Vagina (tissue), 2 donors: ENCODE data around the gene MRPL24. TPM values are rescaled to one million over a fixed set of nuclear protein-coding genes. Genes with fewer than 3 reads are reported as not detected.
A peak's percentile ranks its signal among the peaks of the same experiment; 100 is the strongest.

Experiments used
- DNase-seq, 2 donors: peaks; one replicate each; pipeline ENCODE4 v3.0.0-alpha.2; 2017; ENCODE audit errors: extremely low spot score in 2 of 2
- H3K27ac ChIP-seq: fragments of 200-600 bp; sonication (generic); one replicate; pipeline ENCODE4 v1.5.1; 2019
- H3K27me3 ChIP-seq: fragments of 200-600 bp; sonication (generic); one replicate; pipeline ENCODE4 v1.5.1; 2019
- H3K36me3 ChIP-seq, 2 donors: fragments of 200-600 bp; sonication (generic); one replicate each; pipeline ENCODE4 v1.5.1; 2017 to 2019
- H3K4me1 ChIP-seq: fragments of 200-600 bp; sonication (generic); one replicate; pipeline ENCODE4 v1.5.1; 2019
- H3K4me3 ChIP-seq, 2 donors: fragments of 200-600 bp; sonication (generic); 1 replicate in 1 of 2; 2 replicates in 1 of 2; pipeline ENCODE4 v1.5.1; 2016 to 2019
- H3K9me3 ChIP-seq: fragments of 200-600 bp; sonication (generic); one replicate; pipeline ENCODE4 v1.5.1; 2019
- CTCF ChIP-seq, 3 experiments: fragments of 450-650 bp in 2 of 3; fragments of 200-600 bp in 1 of 3; sonication (generic) in 1 of 3; IDR thresholded peaks; one replicate each; pipeline ENCODE4 v1.5.1; 2017 to 2019; ENCODE audit warnings: antibody characterized with exemption in 3 of 3, mild to moderate bottlenecking in 2 of 3, moderate library complexity in 2 of 3
- POLR2A ChIP-seq, 2 donors: fragments of 450-650 bp; IDR thresholded peaks; one replicate each; pipeline ENCODE4 v1.6.1; 2017; ENCODE audit warnings: antibody characterized with exemption in 2 of 2, mild to moderate bottlenecking in 2 of 2, moderate library complexity in 2 of 2
- POLR2AphosphoS5 ChIP-seq, 2 donors: sonication (generic); formaldehyde crosslinking; IDR thresholded peaks; one replicate each; pipeline ENCODE4 v1.9.0; 2017; ENCODE audit warnings: antibody characterized with exemption in 2 of 2, mild to moderate bottlenecking in 2 of 2, low read depth in 1 of 2; ENCODE audit not compliant: insufficient read depth in 1 of 2
- intact Hi-C: fragments of 100-400 bp; cut with DNase I; formaldehyde crosslinking; loops from one replicate; pipeline ENCODE4 v1.15.1; 2023
- total RNA-seq: library from RNA; depleted of rRNA; stranded (reverse); fragments of >200 nt; gene quantifications from one replicate; pipeline ENCODE4 v1.2.3, GENCODE V29; 2016

Gene MRPL24
- total RNA-seq, 1 donor from 2014 or later = 40.0 TPM

- no peak for TF ChIP-seq POLR2A (IDR thresholded peaks at IDR 0.05)
- TF ChIP-seq CTCF (IDR thresholded peaks at IDR 0.05) = peak; percentile 72 to 96 (median 93)
- peak in 1 of 2 donors; percentile 84 for TF ChIP-seq POLR2AphosphoS5 (IDR thresholded peaks at IDR 0.05; ENCODE audit: insufficient read depth in 1 of 2, low read depth in 1 of 2)
- DNase-seq = no peak
- Histone ChIP-seq H3K27ac (peak overlapping the region; percentile 99), H3K4me3 (peak overlapping the region; percentile 11 to 37), H3K36me3 (peaks cover 0 to 30% of the 10 kb centered on the region in 2 donors), H3K4me1 (peaks cover 57% of the 10 kb centered on the region), H3K9me3 (no peaks in the 10 kb centered on the region), H3K27me3 (no peaks in the 10 kb centered on the region)
- intact Hi-C loops = loop anchor here (1.0 to 2.0 kb wide), 2 partner anchors 21 to 36 kb away; partner anchors contain the start of gene CRABP2
These were observed 15.1 kb downstream of the MRPL24 start for GRCh38 chr1:156725683-156726280.

- Histone ChIP-seq H3K36me3 (peaks cover 0 to 32% of the 10 kb centered on the region in 2 donors), H3K27ac (no peak overlapping the region), H3K4me1 (peaks cover 23% of the 10 kb centered on the region), H3K27me3 (no peaks in the 10 kb centered on the region), H3K4me3 (no peak overlapping the region), H3K9me3 (no peaks in the 10 kb centered on the region)
- no peak for DNase-seq
- intact Hi-C loops = no loop called here
- TF ChIP-seq POLR2AphosphoS5 (IDR thresholded peaks at IDR 0.05; ENCODE audit: insufficient read depth in 1 of 2, low read depth in 1 of 2) (no peak), POLR2A (IDR thresholded peaks at IDR 0.05) (no peak), CTCF (IDR thresholded peaks at IDR 0.05) (no peak)
These were observed 19.4 kb downstream of the MRPL24 start for GRCh38 chr1:156721535-156721934.

- Histone ChIP-seq H3K4me3 (no peak overlapping the region), H3K27ac (no peak overlapping the region), H3K27me3 (no peaks in the 10 kb centered on the region), H3K4me1 (peaks cover 19% of the 10 kb centered on the region), H3K9me3 (no peaks in the 10 kb centered on the region), H3K36me3 (peaks cover 0 to 32% of the 10 kb centered on the region in 2 donors)
- TF ChIP-seq POLR2AphosphoS5 (IDR thresholded peaks at IDR 0.05; ENCODE audit: insufficient read depth in 1 of 2, low read depth in 1 of 2) (no peak), CTCF (IDR thresholded peaks at IDR 0.05) (no peak), POLR2A (IDR thresholded peaks at IDR 0.05) (no peak)
- intact Hi-C loops = no loop called here
- DNase-seq = no peak
These were observed 19.8 kb downstream of the MRPL24 start for GRCh38 chr1:156721131-156721530.

GRCh38 chr1:156717351-156717750 lies 23.5 kb downstream of the MRPL24 start:
- no peaks in the 10 kb centered on the region for H3K27me3 ChIP-seq
- no peak for DNase-seq
- no peak for TF ChIP-seq POLR2A (IDR thresholded peaks at IDR 0.05)
- TF ChIP-seq CTCF (IDR thresholded peaks at IDR 0.05) = no peak
- TF ChIP-seq POLR2AphosphoS5 (IDR thresholded peaks at IDR 0.05; ENCODE audit: insufficient read depth in 1 of 2, low read depth in 1 of 2) = no peak
- H3K9me3 ChIP-seq = no peaks in the 10 kb centered on the region
- intact Hi-C loops = no loop called here
- H3K4me1 ChIP-seq = peaks cover 10% of the 10 kb centered on the region
- H3K4me3 ChIP-seq = no peak overlapping the region
- H3K27ac ChIP-seq = no peak overlapping the region
- H3K36me3 ChIP-seq = peaks cover 0 to 10% of the 10 kb centered on the region in 2 donors

GRCh38 chr1:156714830-156715229 lies 26.1 kb downstream of the MRPL24 start:
- H3K27me3 ChIP-seq = no peaks in the 10 kb centered on the region
- H3K4me3 ChIP-seq = no peak overlapping the region
- H3K27ac ChIP-seq = no peak overlapping the region
- no peaks in the 10 kb centered on the region for H3K9me3 ChIP-seq
- intact Hi-C loops = no loop called here
- H3K4me1 ChIP-seq = peaks cover 35% of the 10 kb centered on the region
- no peak for TF ChIP-seq POLR2AphosphoS5 (IDR thresholded peaks at IDR 0.05; ENCODE audit: insufficient read depth in 1 of 2, low read depth in 1 of 2)
- no peak for TF ChIP-seq CTCF (IDR thresholded peaks at IDR 0.05)
- no peak for TF ChIP-seq POLR2A (IDR thresholded peaks at IDR 0.05)
- DNase-seq = no peak
- H3K36me3 ChIP-seq = no peaks in the 10 kb centered on the region
